A673 (cell line): ENCODE measurements around the gene ROBO2. TPM values are rescaled to one million over a fixed set of nuclear protein-coding genes. Genes with fewer than 3 reads are reported as not detected.

Experiments
- BruUV-seq: library from RNA; stranded (reverse); fragments of 400-500 nt; replicated peaks from 2 replicates; lab custom pipeline; 2021; lab: Mats Ljungman, UMichigan
- CTCF ChIA-PET: fragments of 300-600 bp; sonication (Branson Sonifier 250); formaldehyde crosslinking; loops from one replicate; lab custom pipeline; 2022; ENCODE audit warnings: antibody characterized with exemption; lab: Charles Lee
- POLR2A ChIA-PET: fragments of 300-600 bp; sonication (Branson Sonifier 250); formaldehyde crosslinking; loops from one replicate; lab custom pipeline; 2022; ENCODE audit warnings: antibody characterized with exemption; ENCODE audit not compliant: low non-redundant PET; lab: Charles Lee
- DNase-seq: peaks from one replicate; pipeline ENCODE4 v3.0.0-alpha.2; 2015; ENCODE audit warnings: low spot score
- H3K27ac ChIP-seq: fragments of 200-600 bp; sonication (generic); 2 replicates; pipeline ENCODE4 v1.5.1; 2016; ENCODE audit warnings: mixed run types, low read depth, mild to moderate bottlenecking, mixed read lengths, antibody characterized with exemption, low read length; ENCODE audit not compliant: poor library complexity, severe bottlenecking
- H3K27me3 ChIP-seq: fragments of 200-600 bp; sonication (generic); replicated peaks from 2 replicates; pipeline ENCODE4 v1.6.1; 2017; ENCODE audit warnings: mixed run types, low read depth, mild to moderate bottlenecking, mixed read lengths, antibody characterized with exemption, low read length; ENCODE audit not compliant: insufficient read depth, poor library complexity
- H3K36me3 ChIP-seq: fragments of 200-600 bp; sonication (generic); 2 replicates; pipeline ENCODE4 v1.6.1; 2016; ENCODE audit warnings: mixed run types, mild to moderate bottlenecking, mixed read lengths, antibody characterized with exemption, low read length; ENCODE audit not compliant: insufficient read depth, poor library complexity, severe bottlenecking
- H3K4me1 ChIP-seq: fragments of 200-600 bp; sonication (generic); 2 replicates; pipeline ENCODE4 v1.6.1; 2017; ENCODE audit warnings: mixed run types, mild to moderate bottlenecking, mixed read lengths, antibody characterized with exemption, low read length; ENCODE audit not compliant: insufficient read depth, poor library complexity, severe bottlenecking
- H3K4me3 ChIP-seq: fragments of 200-600 bp; sonication (generic); 2 replicates; pipeline ENCODE4 v1.5.1; 2016; ENCODE audit warnings: low read depth, mixed run types, mild to moderate bottlenecking, mixed read lengths, low read length; ENCODE audit not compliant: poor library complexity, severe bottlenecking
- H3K9me3 ChIP-seq: fragments of 200-600 bp; sonication (generic); 2 replicates; pipeline ENCODE4 v1.6.1; 2016; ENCODE audit warnings: mixed run types, low read depth, mild to moderate bottlenecking, mixed read lengths, antibody characterized with exemption, low read length; ENCODE audit not compliant: poor library complexity, severe bottlenecking
- CTCF ChIP-seq: fragments of 300-800, 200-600 bp; sonication (generic); conservative IDR thresholded peaks from 2 replicates; pipeline ENCODE4 v1.5.1; 2017; ENCODE audit warnings: low read depth, mild to moderate bottlenecking, antibody characterized with exemption, low read length, moderate library complexity, mixed read lengths
- EZH2 ChIP-seq: fragments of 200-600 bp; sonication (generic); IDR thresholded peaks from 2 replicates; pipeline ENCODE4 v1.6.1; 2017; ENCODE audit warnings: borderline replicate concordance, low read depth, mild to moderate bottlenecking, mixed read lengths, antibody characterized with exemption, low read length; ENCODE audit not compliant: poor library complexity, severe bottlenecking
- intact Hi-C: fragments of 100-400 bp; cut with micrococcal nuclease; formaldehyde crosslinking; loops from one replicate; pipeline ENCODE4 v1.10.0; 2022; ENCODE audit not compliant: unreplicated experiment
- total RNA-seq: library from RNA; stranded (reverse); gene quantifications from 2 replicates; pipeline ENCODE4 v1.2.3, GENCODE V29; 2021

The ROBO2 gene
- total RNA-seq, 1 experiment from 2014 or later = 17.5 TPM

- CTCF ChIA-PET = no interaction called here
Observed at GRCh38 chr3:77329116-77329515, 289.2 kb downstream of the ROBO2 start.

GRCh38 chr3:77338195-77338594, 298.3 kb downstream of the ROBO2 start:
- DNase-seq = no peak
- H3K4me1 ChIP-seq = no peaks in the 10 kb centered on the region
- intact Hi-C loops = no loop called here
- POLR2A ChIA-PET = no interaction called here
- H3K36me3 ChIP-seq = no peaks in the 10 kb centered on the region
- CTCF ChIA-PET = no interaction called here
- no peak overlapping the region for H3K4me3 ChIP-seq
- no peaks in the 10 kb centered on the region for H3K9me3 ChIP-seq
- H3K27me3 ChIP-seq = no peaks in the 10 kb centered on the region
- H3K27ac ChIP-seq = no peak overlapping the region
- TF ChIP-seq EZH2 (no peak), CTCF (no peak)
- BruUV-seq = no TSS peak

More at GRCh38 chr3:77329116-77329515, 289.2 kb downstream of the ROBO2 start:
- Histone ChIP-seq H3K27ac (no peak overlapping the region), H3K4me3 (no peak overlapping the region), H3K36me3 (no peaks in the 10 kb centered on the region), H3K9me3 (no peaks in the 10 kb centered on the region), H3K4me1 (no peaks in the 10 kb centered on the region), H3K27me3 (no peaks in the 10 kb centered on the region)
- no TSS peak for BruUV-seq
- TF ChIP-seq EZH2 = no peak
- TF ChIP-seq CTCF = no peak
- intact Hi-C loops = loop anchor here (10.0 kb wide), 1 partner anchor 96 kb away; no protein-coding TSS in a partner anchor
- POLR2A ChIA-PET = no interaction called here
- DNase-seq = no peak

GRCh38 chr3:77342027-77342426, 302.1 kb downstream of the ROBO2 start:
- no TSS peak for BruUV-seq
- no peaks in the 10 kb centered on the region for H3K36me3 ChIP-seq
- DNase-seq = no peak
- H3K27me3 ChIP-seq = no peaks in the 10 kb centered on the region
- H3K4me3 ChIP-seq = no peak overlapping the region
- ChIA-PET CTCF (no interaction called here), POLR2A (no interaction called here)
- TF ChIP-seq CTCF (no peak), EZH2 (no peak)
- intact Hi-C loops = loop anchor here (10.0 kb wide), 1 partner anchor 163 kb away; no protein-coding TSS in a partner anchor
- H3K9me3 ChIP-seq = no peaks in the 10 kb centered on the region
- H3K4me1 ChIP-seq = no peaks in the 10 kb centered on the region
- no peak overlapping the region for H3K27ac ChIP-seq
